Testis (tissue), 2 donors: Measurements from ENCODE around the gene SLFN12.

ENCODE experiments used
- POLR2A ChIP-seq: fragments of 450-650 bp; IDR thresholded peaks from one replicate; pipeline ENCODE4 v1.6.1; 2017; ENCODE audit warnings: antibody characterized with exemption, mild to moderate bottlenecking, moderate library complexity
- TF ChIP-seq, protein P1 (sequence below), 3 experiments: fragments of 450-650 bp in 2 of 3; fragments of 200-600 bp in 1 of 3; sonication (generic) in 1 of 3; IDR thresholded peaks; one replicate each; pipeline ENCODE4 v1.5.1; 2016 to 2019; ENCODE audit warnings: antibody characterized with exemption in 3 of 3, mild to moderate bottlenecking in 2 of 3, moderate library complexity in 1 of 3

DNA sequence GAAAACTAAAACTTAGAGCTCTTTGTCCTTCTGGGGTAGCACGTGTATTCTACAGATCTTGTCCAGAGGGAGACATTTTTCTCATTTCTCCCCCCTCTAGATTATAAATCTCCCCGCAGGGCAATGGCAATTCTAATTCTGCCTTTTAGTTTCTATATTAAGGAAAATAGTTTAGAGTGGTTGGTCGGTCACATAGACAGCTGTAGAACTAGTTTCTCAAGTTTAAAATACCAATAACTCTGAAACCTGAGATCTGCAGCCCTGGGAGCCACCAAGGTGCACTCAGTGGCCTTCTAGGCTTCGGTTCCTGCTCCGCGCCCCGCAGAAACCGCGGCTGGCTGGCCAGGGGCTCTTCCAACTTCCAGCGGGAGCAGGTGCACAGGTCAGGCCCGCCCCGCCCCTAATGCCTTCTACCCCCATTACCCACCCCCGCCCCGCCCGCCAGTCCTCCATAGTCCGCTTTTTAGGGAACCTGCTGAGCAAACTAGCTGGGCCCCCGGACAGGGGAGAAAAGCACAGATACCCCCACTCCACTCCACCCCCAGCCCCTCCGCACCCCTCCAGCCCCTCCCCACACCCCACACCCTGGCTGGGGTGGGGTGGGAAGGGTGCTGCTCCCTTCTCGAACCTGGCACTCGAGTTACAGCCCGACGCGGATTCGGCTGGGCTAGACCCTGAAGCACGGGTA is 59.3 kb downstream of the SLFN12 start:
- TF ChIP-seq, protein P1, sequence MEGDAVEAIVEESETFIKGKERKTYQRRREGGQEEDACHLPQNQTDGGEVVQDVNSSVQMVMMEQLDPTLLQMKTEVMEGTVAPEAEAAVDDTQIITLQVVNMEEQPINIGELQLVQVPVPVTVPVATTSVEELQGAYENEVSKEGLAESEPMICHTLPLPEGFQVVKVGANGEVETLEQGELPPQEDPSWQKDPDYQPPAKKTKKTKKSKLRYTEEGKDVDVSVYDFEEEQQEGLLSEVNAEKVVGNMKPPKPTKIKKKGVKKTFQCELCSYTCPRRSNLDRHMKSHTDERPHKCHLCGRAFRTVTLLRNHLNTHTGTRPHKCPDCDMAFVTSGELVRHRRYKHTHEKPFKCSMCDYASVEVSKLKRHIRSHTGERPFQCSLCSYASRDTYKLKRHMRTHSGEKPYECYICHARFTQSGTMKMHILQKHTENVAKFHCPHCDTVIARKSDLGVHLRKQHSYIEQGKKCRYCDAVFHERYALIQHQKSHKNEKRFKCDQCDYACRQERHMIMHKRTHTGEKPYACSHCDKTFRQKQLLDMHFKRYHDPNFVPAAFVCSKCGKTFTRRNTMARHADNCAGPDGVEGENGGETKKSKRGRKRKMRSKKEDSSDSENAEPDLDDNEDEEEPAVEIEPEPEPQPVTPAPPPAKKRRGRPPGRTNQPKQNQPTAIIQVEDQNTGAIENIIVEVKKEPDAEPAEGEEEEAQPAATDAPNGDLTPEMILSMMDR (IDR thresholded peaks at IDR 0.05), result no peak
- TF ChIP-seq POLR2A, result no peak
